K562 (cell line): Measurements from ENCODE around the gene SMARCA4. TPM values are rescaled to one million over a fixed set of nuclear protein-coding genes. Genes with fewer than 3 reads are reported as not detected.

Experiments
- AFF1 ChIP-seq, 2 experiments: fragments of 450-650 bp; IDR thresholded peaks; 2 replicates each; pipeline ENCODE4 v1.6.1; 2018; ENCODE audit warnings: mild to moderate bottlenecking in 2 of 2, low read depth in 1 of 2; ENCODE audit not compliant: partially characterized antibody in 2 of 2
- HCFC1 ChIP-seq: IDR thresholded peaks from 2 replicates; pipeline ENCODE4 v1.6.1; 2012; ENCODE audit warnings: low read depth, low read length, improper control_type of control experiment
- HDAC6 ChIP-seq: IDR thresholded peaks from 2 replicates; pipeline ENCODE4 v1.6.1; 2012; ENCODE audit warnings: low read depth, mild to moderate bottlenecking, control low read depth, inconsistent platforms, low read length, moderate library complexity
- KLF6 ChIP-seq: fragments of 250-450 bp; sonication (Bioruptor Pico); IDR thresholded peaks from 2 replicates; pipeline ENCODE4 v1.4.0; 2020; ENCODE audit warnings: mild to moderate bottlenecking, moderate library complexity, borderline replicate concordance
- NCOA2 ChIP-seq, 2 experiments: fragments of 450-650 bp; IDR thresholded peaks; 2 replicates each; pipeline ENCODE4 v1.6.1; 2018; ENCODE audit warnings: mild to moderate bottlenecking in 2 of 2, moderate library complexity in 1 of 2; ENCODE audit not compliant: partially characterized antibody in 2 of 2
- ZNF274 ChIP-seq: IDR thresholded peaks from 2 replicates; pipeline ENCODE4 v1.6.1; 2011; ENCODE audit warnings: low read depth, mild to moderate bottlenecking, low read length, moderate library complexity, borderline replicate concordance
- polyA plus RNA-seq, 8 experiments: library from polyadenylated mRNA; depleted of rRNA in 4 of 8; stranded (reverse) in 5 of 8; unstranded in 3 of 8; fragments of >200 nt; fragmentation: Nextera tagmentation in 2 of 8; fragmentation: Illumina TruSeq in 1 of 8; extraction: Ambion mirVana in 2 of 8; extraction: Trizol in 1 of 8; gene quantifications; 2 replicates each; pipeline versions ENCODE4 v1.2.1 to v1.2.3, GENCODE V29; 2011 to 2014; ENCODE audit warnings: inconsistent platforms in 1 of 8, missing spikeins in 1 of 8
- total RNA-seq, 7 experiments: library from RNA; depleted of rRNA in 6 of 7; stranded (reverse); fragments of >200 nt in 6 of 7; fragmentation: Illumina TruSeq in 2 of 7; extraction: Trizol in 2 of 7; gene quantifications; 2 replicates each; pipeline versions ENCODE4 v1.2.1 to v1.2.3, GENCODE V29; 2011 to 2021; ENCODE audit warnings: low replicate concordance in 1 of 7
- TF ChIP-seq, protein P1 (sequence below): fragments of 250-450 bp; sonication (Bioruptor Pico); IDR thresholded peaks from 2 replicates; pipeline ENCODE4 v1.8.0; 2021; ENCODE audit warnings: moderate library complexity, mild to moderate bottlenecking, inconsistent platforms
- TF ChIP-seq, protein P2 (sequence below), 2 experiments: IDR thresholded peaks in 1 of 2; conservative IDR thresholded peaks in 1 of 2; 2 replicates each; pipeline ENCODE4 v1.6.1; 2016; ENCODE audit warnings: low read depth in 2 of 2, mild to moderate bottlenecking in 1 of 2, missing compliant biosample characterization in 1 of 2, missing genetic modification characterization in 1 of 2, moderate library complexity in 1 of 2
- TF ChIP-seq, protein P3 (sequence below): IDR thresholded peaks from 2 replicates; pipeline ENCODE4 v1.6.1; 2011; ENCODE audit not compliant: insufficient read length; ENCODE audit errors: extremely low read depth

SMARCA4 gene
- total and polyA plus RNA-seq, 9 of the 15 experiments (the other 6 are each of a cell fraction or from before 2014, with no cell fraction given): 19.3 to 207 (median 52.1) TPM

GRCh38 chr19:11089254-11090013, 128.6 kb downstream of the SMARCA4 start, which contains the start of gene LDLR (continued):
- TF ChIP-seq, protein P1, sequence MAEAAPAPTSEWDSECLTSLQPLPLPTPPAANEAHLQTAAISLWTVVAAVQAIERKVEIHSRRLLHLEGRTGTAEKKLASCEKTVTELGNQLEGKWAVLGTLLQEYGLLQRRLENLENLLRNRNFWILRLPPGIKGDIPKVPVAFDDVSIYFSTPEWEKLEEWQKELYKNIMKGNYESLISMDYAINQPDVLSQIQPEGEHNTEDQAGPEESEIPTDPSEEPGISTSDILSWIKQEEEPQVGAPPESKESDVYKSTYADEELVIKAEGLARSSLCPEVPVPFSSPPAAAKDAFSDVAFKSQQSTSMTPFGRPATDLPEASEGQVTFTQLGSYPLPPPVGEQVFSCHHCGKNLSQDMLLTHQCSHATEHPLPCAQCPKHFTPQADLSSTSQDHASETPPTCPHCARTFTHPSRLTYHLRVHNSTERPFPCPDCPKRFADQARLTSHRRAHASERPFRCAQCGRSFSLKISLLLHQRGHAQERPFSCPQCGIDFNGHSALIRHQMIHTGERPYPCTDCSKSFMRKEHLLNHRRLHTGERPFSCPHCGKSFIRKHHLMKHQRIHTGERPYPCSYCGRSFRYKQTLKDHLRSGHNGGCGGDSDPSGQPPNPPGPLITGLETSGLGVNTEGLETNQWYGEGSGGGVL: no peak
- TF ChIP-seq, protein P2, sequence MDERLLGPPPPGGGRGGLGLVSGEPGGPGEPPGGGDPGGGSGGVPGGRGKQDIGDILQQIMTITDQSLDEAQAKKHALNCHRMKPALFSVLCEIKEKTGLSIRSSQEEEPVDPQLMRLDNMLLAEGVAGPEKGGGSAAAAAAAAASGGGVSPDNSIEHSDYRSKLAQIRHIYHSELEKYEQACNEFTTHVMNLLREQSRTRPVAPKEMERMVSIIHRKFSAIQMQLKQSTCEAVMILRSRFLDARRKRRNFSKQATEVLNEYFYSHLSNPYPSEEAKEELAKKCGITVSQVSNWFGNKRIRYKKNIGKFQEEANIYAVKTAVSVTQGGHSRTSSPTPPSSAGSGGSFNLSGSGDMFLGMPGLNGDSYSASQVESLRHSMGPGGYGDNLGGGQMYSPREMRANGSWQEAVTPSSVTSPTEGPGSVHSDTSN (CRISPR knock-in tag; IDR thresholded peaks at IDR 0.05; ENCODE audit: low read depth): no peak
- TF ChIP-seq, protein P2 (tag; conservative IDR thresholded peaks at IDR 0.05; ENCODE audit: low read depth): peak; percentile 52; the same call in 1 of the 2 replicates
- 0 out of 2 replicates have a peak, but pooled peaks have one; percentile 13 for TF ChIP-seq HCFC1
- no peak for TF ChIP-seq KLF6 (CRISPR knock-in tag)
- peak; percentile 5 to 60 for TF ChIP-seq AFF1 (IDR thresholded peaks at IDR 0.05; ENCODE audit: low read depth in 1 of 2, partially characterized antibody in 2 of 2)
- no peak for TF ChIP-seq ZNF274
- TF ChIP-seq HDAC6: no peak
- TF ChIP-seq, protein P3, sequence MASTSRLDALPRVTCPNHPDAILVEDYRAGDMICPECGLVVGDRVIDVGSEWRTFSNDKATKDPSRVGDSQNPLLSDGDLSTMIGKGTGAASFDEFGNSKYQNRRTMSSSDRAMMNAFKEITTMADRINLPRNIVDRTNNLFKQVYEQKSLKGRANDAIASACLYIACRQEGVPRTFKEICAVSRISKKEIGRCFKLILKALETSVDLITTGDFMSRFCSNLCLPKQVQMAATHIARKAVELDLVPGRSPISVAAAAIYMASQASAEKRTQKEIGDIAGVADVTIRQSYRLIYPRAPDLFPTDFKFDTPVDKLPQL: no peak
- TF ChIP-seq NCOA2 (IDR thresholded peaks at IDR 0.05; ENCODE audit: partially characterized antibody in 2 of 2): no peak
